Aorta (tissue), 5 donors: ENCODE data around the gene METTL8. TPM values are rescaled to one million over a fixed set of nuclear protein-coding genes. Genes with fewer than 3 reads are reported as not detected.
A peak's percentile ranks its signal among the peaks of the same experiment; 100 is the strongest.

Experiments
- ATAC-seq: fragments of 200-7000 bp; cut with Tn5 transposase; one replicate; pipeline ENCODE4 v1.9.1; 2022; ENCODE audit warnings: moderate library complexity; ENCODE audit not compliant: low FRiP score
- DNase-seq, 2 donors: peaks; one replicate each; pipeline ENCODE4 v3.0.0-alpha.2; 2020
- H3K27ac ChIP-seq, 2 donors: one replicate each; pipeline ENCODE4 v1.5.1; 2013; ENCODE audit warnings: low read length in 2 of 2, mild to moderate bottlenecking in 2 of 2, moderate library complexity in 2 of 2, control low read depth in 1 of 2, inconsistent platforms in 1 of 2, low read depth in 1 of 2
- H3K27me3 ChIP-seq, 2 donors: one replicate each; pipeline ENCODE4 v1.6.1; 2013; ENCODE audit warnings: control low read depth in 1 of 2, low read length in 1 of 2, mild to moderate bottlenecking in 1 of 2, moderate library complexity in 1 of 2; ENCODE audit not compliant: insufficient read depth in 2 of 2, control insufficient read depth in 1 of 2
- H3K36me3 ChIP-seq, 2 donors: one replicate each; pipeline ENCODE4 v1.6.1; 2013; ENCODE audit warnings: control low read depth in 1 of 2, low read length in 1 of 2, mild to moderate bottlenecking in 1 of 2; ENCODE audit not compliant: insufficient read depth in 2 of 2, control insufficient read depth in 1 of 2
- H3K4me1 ChIP-seq, 2 donors: one replicate each; pipeline ENCODE4 v1.6.1; 2013; ENCODE audit warnings: low read length in 2 of 2, control low read depth in 1 of 2, mild to moderate bottlenecking in 1 of 2, moderate library complexity in 1 of 2; ENCODE audit not compliant: insufficient read depth in 2 of 2, control insufficient read depth in 1 of 2
- H3K4me3 ChIP-seq, 2 donors: one replicate each; pipeline ENCODE4 v1.5.1; 2013; ENCODE audit warnings: low read length in 2 of 2, control low read depth in 1 of 2, mild to moderate bottlenecking in 1 of 2
- H3K9me3 ChIP-seq: one replicate; pipeline ENCODE4 v1.6.1; 2013; ENCODE audit warnings: mild to moderate bottlenecking, low read length; ENCODE audit not compliant: control insufficient read depth
- WGBS, 2 donors: extraction: QIAGEN DNeasy Blood & Tissue Kit; methylation state at CpG; one replicate each; pipeline ENCODE4 v1.1.7; 2013; 5-methylcytosine and 5-hydroxymethylcytosine counted together
- intact Hi-C, 2 donors: fragments of 100-400 bp; cut with DNase I; formaldehyde crosslinking; loops; one replicate each; pipeline versions ENCODE4 v1.14.2 to v1.15.0; 2022
- polyA plus RNA-seq, 2 donors: library from polyadenylated mRNA; stranded (reverse); fragments of 200-250 nt; gene quantifications; one replicate each; pipeline ENCODE4 v1.2.3, GENCODE V29; 2013
- total RNA-seq, 2 donors: library from RNA; stranded (reverse); fragmentation: NEBNext Ultra II Directional; extraction: Animal tissue kit (Norgen Biotek cat#: 25700); gene quantifications; one replicate each; pipeline ENCODE4 v1.2.1, GENCODE V29; 2021
- donor health status: healthy with polysubstance abuse.
- donor health status: Bipolar disorder and iron deficiency.
- donor health status: DM: no; HTN: no; CAD: no.
- donor health status: DM: no; HTN: no; CAD: no.
- donor health status: DM: yes; HTN: yes; CAD: no.

METTL8 gene
- total and polyA plus RNA-seq, 4 donors: 7.7 to 26.2 (median 13.3) TPM

DNA sequence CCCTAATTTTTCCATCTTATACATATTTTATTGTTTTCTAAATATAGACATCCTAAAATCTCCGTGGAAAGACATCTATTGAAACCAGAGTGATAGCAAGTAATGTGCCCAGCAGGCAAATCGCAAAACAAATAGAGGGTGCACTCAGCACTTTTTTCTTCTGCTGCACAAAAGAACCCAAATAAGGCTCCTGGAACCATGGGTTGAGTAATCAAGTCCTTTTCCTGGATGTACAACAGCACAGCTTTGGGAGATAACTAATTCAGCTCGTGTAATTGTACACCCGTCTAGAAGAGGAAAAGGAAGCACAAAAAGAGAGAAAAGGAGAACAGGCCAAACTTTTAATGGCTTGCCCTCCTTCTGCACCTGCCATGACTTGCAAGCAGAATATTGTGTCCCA, 146.2 kb downstream of the METTL8 start:
- no peak overlapping the region for H3K27ac ChIP-seq
- intact Hi-C loops: no loop called here
- 50 to 63% methylated on average over 4 of the region's 4 CpGs for WGBS, 2 donors
- ATAC-seq (no peak), DNase-seq (no peak)
- no peak overlapping the region for H3K4me3 ChIP-seq
- H3K9me3 ChIP-seq: no peaks in the 10 kb centered on the region
- H3K4me1 ChIP-seq: no peaks in the 10 kb centered on the region
- H3K27me3 ChIP-seq: no peaks in the 10 kb centered on the region
- no peaks in the 10 kb centered on the region for H3K36me3 ChIP-seq

DNA sequence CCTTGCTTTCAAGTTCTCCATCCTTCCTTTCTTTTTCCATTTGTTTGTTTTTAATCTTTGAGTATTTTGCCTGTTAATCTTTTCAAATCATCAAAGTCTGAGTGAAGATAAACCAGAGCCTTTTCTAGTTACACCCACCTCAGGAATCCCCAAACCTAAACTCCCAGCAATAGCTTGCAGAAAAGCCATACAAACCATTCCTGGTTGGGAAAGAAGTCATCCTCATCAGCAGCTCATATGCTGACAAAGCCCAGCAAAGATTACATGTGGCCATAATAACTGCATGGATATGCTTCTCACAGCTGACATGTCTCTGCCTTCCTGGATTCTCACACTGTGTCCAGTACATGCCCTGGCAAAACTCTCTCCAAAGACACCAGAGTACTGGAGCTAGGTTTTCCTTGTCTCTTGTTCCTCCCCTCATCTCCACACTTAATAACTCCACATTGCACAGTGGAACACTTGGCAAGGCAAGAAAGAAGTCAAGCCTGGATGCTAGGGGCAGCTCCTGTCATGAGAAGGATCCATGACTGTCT, 146.7 kb downstream of the METTL8 start:
- ATAC-seq (no peak), DNase-seq (no peak)
- intact Hi-C loops: no loop called here
- Histone ChIP-seq H3K4me3 (no peak overlapping the region), H3K27me3 (no peaks in the 10 kb centered on the region), H3K27ac (no peak overlapping the region), H3K36me3 (no peaks in the 10 kb centered on the region), H3K9me3 (no peaks in the 10 kb centered on the region), H3K4me1 (no peaks in the 10 kb centered on the region)

DNA sequence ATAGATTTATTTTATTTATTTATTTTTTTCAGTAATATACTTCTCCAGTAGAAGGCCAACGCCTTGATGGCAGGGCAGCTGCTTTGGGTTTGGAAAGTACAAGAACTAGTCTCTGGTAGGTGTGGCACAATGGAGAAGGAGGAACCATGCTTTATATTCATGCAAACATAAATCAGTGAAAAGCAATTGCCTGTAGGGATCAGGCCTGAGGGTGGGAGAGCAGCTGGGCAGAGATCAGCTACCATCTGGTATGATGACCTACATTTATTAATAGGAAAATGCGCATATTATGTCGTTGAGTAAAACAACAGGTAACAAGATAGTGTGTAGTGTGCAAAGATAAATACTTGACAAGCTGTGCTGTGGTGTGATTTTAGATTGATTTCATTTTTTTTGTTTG, 152.7 kb downstream of the METTL8 start:
- Histone ChIP-seq H3K9me3 (no peaks in the 10 kb centered on the region), H3K36me3 (no peaks in the 10 kb centered on the region), H3K27me3 (no peaks in the 10 kb centered on the region), H3K4me3 (no peak overlapping the region), H3K4me1 (no peaks in the 10 kb centered on the region), H3K27ac (no peak overlapping the region)
- 96% methylated on average over 3 of the region's 3 CpGs for WGBS, 2 donors
- DNase-seq (no peak), ATAC-seq (no peak)
- intact Hi-C loops: no loop called here

DNA sequence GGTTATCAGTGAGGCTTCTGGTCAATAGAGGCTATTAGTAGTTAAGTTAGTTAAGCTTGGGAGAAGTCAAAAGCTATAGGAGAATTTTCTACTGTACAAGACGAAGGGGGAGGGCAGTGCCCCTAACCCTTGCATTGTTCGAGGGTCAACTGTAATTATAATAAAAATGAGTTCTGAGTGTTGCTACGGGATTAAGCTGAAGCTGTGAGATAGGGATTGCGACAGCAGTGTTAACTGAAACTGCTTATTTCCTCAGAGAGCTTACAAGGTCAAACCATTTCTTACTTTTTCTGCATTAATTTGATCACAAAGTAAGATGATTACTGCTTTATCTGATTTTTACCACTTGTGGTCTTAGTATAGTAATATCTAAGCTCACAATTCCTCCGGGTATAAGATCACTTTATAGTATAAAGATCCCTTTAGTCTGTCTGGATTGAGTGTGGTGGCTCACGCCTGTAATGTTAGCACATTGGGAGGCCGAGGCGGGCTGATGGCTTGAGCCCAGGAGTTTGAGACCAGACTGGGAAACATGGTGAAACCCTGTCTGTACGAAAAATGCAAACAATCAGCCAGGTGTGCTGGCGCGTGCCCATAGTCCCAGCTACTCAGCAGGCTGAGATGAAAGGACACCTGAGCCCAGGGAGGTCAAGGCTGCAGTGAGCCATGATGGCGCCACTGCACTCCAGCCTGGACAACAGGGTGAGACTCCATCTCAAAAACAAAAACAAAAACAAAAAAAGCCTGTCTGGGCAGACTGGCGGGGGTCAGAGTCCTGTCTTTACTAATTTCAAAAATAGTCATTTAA, 153.6 kb downstream of the METTL8 start:
- Histone ChIP-seq H3K27ac (no peak overlapping the region), H3K9me3 (no peaks in the 10 kb centered on the region), H3K4me1 (no peaks in the 10 kb centered on the region), H3K27me3 (no peaks in the 10 kb centered on the region), H3K36me3 (no peaks in the 10 kb centered on the region), H3K4me3 (no peak overlapping the region)
- no peak for DNase-seq
- ATAC-seq: no peak
- intact Hi-C loops: no loop called here
- 87 to 90% methylated on average over 13 of the region's 13 CpGs for WGBS, 2 donors

DNA sequence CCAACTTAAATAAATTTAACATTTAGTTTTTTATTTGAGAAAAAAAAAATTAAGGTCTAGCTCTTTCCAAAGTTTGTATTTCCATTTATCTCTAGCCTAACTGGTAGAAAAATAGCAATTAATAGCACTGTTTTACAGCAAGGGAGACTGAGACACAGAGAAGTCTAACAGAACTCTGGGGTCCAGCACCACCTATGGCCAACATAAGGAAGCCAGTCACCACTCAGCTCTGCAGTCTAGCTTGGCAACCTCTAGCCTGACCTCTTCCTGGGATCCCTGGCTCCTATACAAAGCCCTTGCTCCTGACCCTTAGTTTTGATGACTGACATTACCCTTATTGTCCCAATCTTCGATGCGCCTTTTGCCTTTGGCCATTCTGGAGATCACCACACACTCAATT, 159.0 kb downstream of the METTL8 start:
- ATAC-seq (no peak), DNase-seq (no peak)
- Histone ChIP-seq H3K36me3 (no peaks in the 10 kb centered on the region), H3K4me3 (no peak overlapping the region), H3K4me1 (peaks cover 0 to 2% of the 10 kb centered on the region in 2 donors), H3K27ac (no peak overlapping the region), H3K9me3 (no peaks in the 10 kb centered on the region), H3K27me3 (no peaks in the 10 kb centered on the region)
- 98 to 99% methylated on average over 2 of the region's 2 CpGs for WGBS, 2 donors
- intact Hi-C loops: no loop called here

DNA sequence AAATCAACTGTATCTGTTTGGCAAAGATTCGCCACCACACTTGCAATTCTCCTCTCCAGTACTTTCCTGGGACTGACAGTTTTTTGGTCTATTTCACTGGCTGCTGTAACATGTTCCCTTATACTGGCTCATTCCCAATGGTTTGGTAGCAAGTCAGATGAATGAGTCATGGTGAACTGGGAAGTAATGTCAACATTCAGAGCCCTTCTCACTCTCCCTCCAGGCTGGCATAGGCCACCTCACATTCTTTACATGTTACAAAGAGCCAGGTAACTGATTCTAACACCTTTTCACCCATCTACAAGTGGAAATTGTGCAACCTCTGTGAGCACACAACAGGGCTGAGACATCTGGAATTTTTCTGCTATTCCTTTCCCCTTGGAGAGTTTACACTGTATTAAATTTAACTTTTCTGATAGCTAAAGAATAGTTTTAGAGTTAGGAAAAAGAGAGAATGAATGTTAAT, 161.8 kb downstream of the METTL8 start:
- DNase-seq (no peak), ATAC-seq (peak; percentile 92)
- intact Hi-C loops: no loop called here
- no peaks in the 10 kb centered on the region for H3K27me3 ChIP-seq
- H3K27ac ChIP-seq: no peak overlapping the region
- no peaks in the 10 kb centered on the region for H3K36me3 ChIP-seq
- H3K9me3 ChIP-seq: no peaks in the 10 kb centered on the region
- no peak overlapping the region for H3K4me3 ChIP-seq
- peaks cover 0 to 2% of the 10 kb centered on the region in 2 donors for H3K4me1 ChIP-seq
- WGBS, 2 donors: 5 to 12% methylated on average over 1 of the region's 1 CpG

DNA sequence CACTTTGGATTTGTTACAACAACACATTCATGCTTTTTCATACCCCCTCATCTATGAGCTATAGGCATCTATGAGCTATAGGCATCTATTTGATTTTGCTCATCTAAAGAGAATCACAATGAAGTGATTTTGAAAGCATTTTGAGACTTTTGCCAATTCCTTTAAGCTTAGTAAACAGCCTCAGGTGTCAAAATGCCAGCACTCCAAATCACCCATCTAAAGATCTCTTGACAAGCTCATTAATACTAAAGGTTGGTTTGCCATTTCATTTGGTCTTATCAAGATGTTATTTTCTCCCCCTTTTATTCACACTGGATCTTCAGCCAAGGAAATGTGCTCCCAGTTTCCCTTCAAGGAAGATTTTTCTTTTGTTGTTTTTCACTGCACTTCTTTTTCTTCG, 162.4 kb downstream of the METTL8 start:
- intact Hi-C loops: no loop called here
- Histone ChIP-seq H3K36me3 (no peaks in the 10 kb centered on the region), H3K27ac (no peak overlapping the region), H3K4me3 (no peak overlapping the region), H3K4me1 (peaks cover 0 to 2% of the 10 kb centered on the region in 2 donors), H3K9me3 (no peaks in the 10 kb centered on the region), H3K27me3 (no peaks in the 10 kb centered on the region)
- WGBS, 2 donors: 1 to 4% methylated on average over 1 of the region's 1 CpG
- ATAC-seq (no peak), DNase-seq (no peak)

DNA sequence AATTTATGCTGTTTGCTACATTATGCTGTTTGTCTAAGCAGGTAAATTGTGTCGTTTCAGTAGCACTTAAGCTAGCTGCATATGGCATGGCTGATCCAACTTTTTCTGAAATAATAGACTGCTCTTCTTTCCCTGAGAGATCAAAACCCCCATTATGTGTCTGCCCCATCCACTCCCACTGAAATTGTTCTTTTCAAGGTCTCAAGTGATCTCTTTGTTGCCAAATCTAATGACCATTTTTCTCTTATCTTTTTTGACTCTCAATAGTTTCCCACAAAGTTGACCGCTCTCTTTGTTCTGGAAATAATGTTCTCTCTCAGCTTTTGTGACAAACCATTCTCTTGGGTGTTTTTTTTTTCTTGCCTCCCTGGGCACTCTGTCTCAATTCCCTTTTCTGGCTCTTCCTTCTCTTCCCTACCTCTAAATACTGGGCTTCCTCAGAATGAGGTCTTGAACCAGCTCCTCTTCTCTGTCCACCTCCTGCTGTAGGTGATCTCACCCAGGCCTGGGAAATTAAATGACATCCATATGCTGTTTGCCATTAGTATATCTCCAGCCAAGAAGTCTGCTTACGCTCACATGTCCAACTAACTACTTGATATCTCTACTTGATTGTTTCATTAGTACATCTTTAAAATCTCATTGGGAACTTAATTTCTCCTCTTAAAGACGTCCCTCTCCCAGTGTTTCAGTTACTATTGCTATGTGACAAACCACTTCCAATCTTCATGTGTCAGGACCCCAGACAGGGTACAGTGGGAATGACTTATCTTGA, 165.7 kb downstream of the METTL8 start:
- H3K36me3 ChIP-seq: no peaks in the 10 kb centered on the region
- H3K27me3 ChIP-seq: no peaks in the 10 kb centered on the region
- H3K27ac ChIP-seq: no peak overlapping the region
- H3K9me3 ChIP-seq: no peaks in the 10 kb centered on the region
- peaks cover 0 to 2% of the 10 kb centered on the region in 2 donors for H3K4me1 ChIP-seq
- DNase-seq (no peak), ATAC-seq (no peak)
- intact Hi-C loops: no loop called here
- H3K4me3 ChIP-seq: no peak overlapping the region
- WGBS, 2 donors: 81 to 82% methylated on average over 4 of the region's 4 CpGs
